Left renal cortex interstitium (tissue), 4 donors: ENCODE results near the gene CCDC88C. TPM values are rescaled to one million over a fixed set of nuclear protein-coding genes. Genes with fewer than 3 reads are reported as not detected.
"Not testable (repeated sequence)": the region's sequence is repeated elsewhere in the genome, so short reads cannot be mapped to it uniquely, and the experiment has no call there.

ENCODE experiments used
- DNase-seq, 4 donors: peaks; one replicate each; pipeline ENCODE4 v3.0.0-alpha.2; 2013; ENCODE audit warnings: low read depth in 4 of 4, low spot score in 2 of 4, missing footprints in 1 of 4
- polyA plus RNA-seq, 4 donors: library from polyadenylated mRNA; unstranded; fragments of 120-200 nt; gene quantifications; one replicate each; pipeline ENCODE4 v1.2.1, GENCODE V29; 2013; ENCODE audit not compliant: insufficient read length in 4 of 4

The CCDC88C gene
- polyA plus RNA-seq, 4 donors: 28.8 to 55.2 (median 36.3) TPM

- DNase-seq: no peak
Measured at GRCh38 chr14:91417983-91418386, 365 bp upstream of the CCDC88C start.

GRCh38 chr14:91416744-91417119 lies 888 bp downstream of the CCDC88C start:
- no peak for DNase-seq

GRCh38 chr14:91415794-91416743 lies 1.6 kb downstream of the CCDC88C start:
- no peak for DNase-seq

- no peak for DNase-seq
Measured at GRCh38 chr14:91414475-91414833, 3.2 kb downstream of the CCDC88C start.

GRCh38 chr14:91413547-91414474 lies 3.8 kb downstream of the CCDC88C start:
- no peak for DNase-seq

- no peak for DNase-seq
Measured at GRCh38 chr14:91412939-91413338, 4.7 kb downstream of the CCDC88C start.

- DNase-seq: no peak
Measured at GRCh38 chr14:91410771-91411536, 6.7 kb downstream of the CCDC88C start.

- DNase-seq: no peak
Measured at GRCh38 chr14:91409928-91410718, 7.5 kb downstream of the CCDC88C start.

- DNase-seq: not testable (repeated sequence)
Measured at GRCh38 chr14:91409240-91409639, 8.4 kb downstream of the CCDC88C start.

- DNase-seq: no peak
Measured at GRCh38 chr14:91406982-91407381, 10.6 kb downstream of the CCDC88C start.

- DNase-seq: no peak
Measured at GRCh38 chr14:91406451-91406850, 11.2 kb downstream of the CCDC88C start.

- DNase-seq: no peak
Measured at GRCh38 chr14:91405724-91406435, 11.7 kb downstream of the CCDC88C start.

- DNase-seq: no peak
Measured at GRCh38 chr14:91405241-91405721, 12.3 kb downstream of the CCDC88C start.

GRCh38 chr14:91402771-91403600 lies 14.6 kb downstream of the CCDC88C start:
- no peak for DNase-seq

- no peak for DNase-seq
Measured at GRCh38 chr14:91402348-91402747, 15.3 kb downstream of the CCDC88C start.

GRCh38 chr14:91401751-91402150 lies 15.9 kb downstream of the CCDC88C start:
- DNase-seq: no peak

GRCh38 chr14:91400696-91401095 lies 16.9 kb downstream of the CCDC88C start:
- no peak for DNase-seq
